AG09319 (cell line): ENCODE results near the gene COL1A2.
A peak's percentile ranks its signal among the peaks of the same experiment; 100 is the strongest.

ENCODE experiments used
- DNase-seq: peaks from one replicate; pipeline ENCODE4 v3.0.0-alpha.2; 2010; ENCODE audit warnings: low read depth; ENCODE audit errors: extremely low read depth
- TF ChIP-seq, protein P1 (sequence below): IDR thresholded peaks from 2 replicates; pipeline ENCODE4 v1.5.1; 2011; ENCODE audit warnings: low read depth, mild to moderate bottlenecking, inconsistent platforms, low read length, moderate library complexity

The COL1A2 gene

GRCh38 chr7:94355454-94355853 lies 39.2 kb upstream of the COL1A2 start:
- TF ChIP-seq, protein P1, sequence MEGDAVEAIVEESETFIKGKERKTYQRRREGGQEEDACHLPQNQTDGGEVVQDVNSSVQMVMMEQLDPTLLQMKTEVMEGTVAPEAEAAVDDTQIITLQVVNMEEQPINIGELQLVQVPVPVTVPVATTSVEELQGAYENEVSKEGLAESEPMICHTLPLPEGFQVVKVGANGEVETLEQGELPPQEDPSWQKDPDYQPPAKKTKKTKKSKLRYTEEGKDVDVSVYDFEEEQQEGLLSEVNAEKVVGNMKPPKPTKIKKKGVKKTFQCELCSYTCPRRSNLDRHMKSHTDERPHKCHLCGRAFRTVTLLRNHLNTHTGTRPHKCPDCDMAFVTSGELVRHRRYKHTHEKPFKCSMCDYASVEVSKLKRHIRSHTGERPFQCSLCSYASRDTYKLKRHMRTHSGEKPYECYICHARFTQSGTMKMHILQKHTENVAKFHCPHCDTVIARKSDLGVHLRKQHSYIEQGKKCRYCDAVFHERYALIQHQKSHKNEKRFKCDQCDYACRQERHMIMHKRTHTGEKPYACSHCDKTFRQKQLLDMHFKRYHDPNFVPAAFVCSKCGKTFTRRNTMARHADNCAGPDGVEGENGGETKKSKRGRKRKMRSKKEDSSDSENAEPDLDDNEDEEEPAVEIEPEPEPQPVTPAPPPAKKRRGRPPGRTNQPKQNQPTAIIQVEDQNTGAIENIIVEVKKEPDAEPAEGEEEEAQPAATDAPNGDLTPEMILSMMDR, result no peak
- no peak for DNase-seq

GRCh38 chr7:94357076-94357475 lies 37.6 kb upstream of the COL1A2 start:
- TF ChIP-seq, protein P1, result no peak
- no peak for DNase-seq

- DNase-seq, result no peak
Observed at GRCh38 chr7:94360926-94361325, 33.8 kb upstream of the COL1A2 start.

DNA sequence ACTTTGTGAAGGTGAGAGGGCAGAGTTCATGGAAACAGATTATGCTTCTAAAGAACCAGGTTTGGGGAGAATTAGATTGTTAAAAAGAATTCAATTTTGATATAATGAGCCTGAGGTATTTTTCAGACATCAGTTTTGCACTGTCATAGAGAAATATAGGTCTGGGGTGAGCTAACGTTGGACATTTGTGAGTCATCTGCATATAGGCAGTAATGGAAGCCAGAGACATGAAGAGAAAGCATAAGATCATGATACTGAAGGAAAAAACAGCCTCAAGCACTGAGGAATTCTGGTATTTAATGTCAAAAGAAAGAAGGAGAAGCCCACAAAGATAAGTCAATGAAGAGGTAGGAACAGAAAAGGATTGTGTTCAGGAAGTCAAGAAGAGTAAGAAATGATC lies 32.4 kb upstream of the COL1A2 start:
- DNase-seq, result no peak
- TF ChIP-seq, protein P1, result no peak

More at GRCh38 chr7:94360926-94361325, 33.8 kb upstream of the COL1A2 start:
- TF ChIP-seq, protein P1, result no peak

GRCh38 chr7:94364816-94365215 lies 29.9 kb upstream of the COL1A2 start:
- DNase-seq, result no peak
- TF ChIP-seq, protein P1, result peak; percentile 4; the same call in 1 of the 2 replicates

GRCh38 chr7:94366163-94366562 lies 28.5 kb upstream of the COL1A2 start:
- DNase-seq, result no peak
- TF ChIP-seq, protein P1, result no peak

- no peak for DNase-seq
- TF ChIP-seq, protein P1, result no peak
Observed at GRCh38 chr7:94366832-94367231, 27.9 kb upstream of the COL1A2 start.
